Activated CD8-positive, alpha-beta memory T cell treated with anti-CD3 and anti-CD28 coated beads, Interleukin-2, amount 50 U/mL, for 1 hour (primary cell): ENCODE results near the gene HSPBAP1.
"Not testable (repeated sequence)": the region's sequence is repeated elsewhere in the genome, so short reads cannot be mapped to it uniquely, and the experiment has no call there.

Experiments
- DNase-seq: peaks from one replicate; pipeline ENCODE4 v3.0.0-alpha.2; 2020; ENCODE audit errors: extremely low read depth

The HSPBAP1 gene

DNA sequence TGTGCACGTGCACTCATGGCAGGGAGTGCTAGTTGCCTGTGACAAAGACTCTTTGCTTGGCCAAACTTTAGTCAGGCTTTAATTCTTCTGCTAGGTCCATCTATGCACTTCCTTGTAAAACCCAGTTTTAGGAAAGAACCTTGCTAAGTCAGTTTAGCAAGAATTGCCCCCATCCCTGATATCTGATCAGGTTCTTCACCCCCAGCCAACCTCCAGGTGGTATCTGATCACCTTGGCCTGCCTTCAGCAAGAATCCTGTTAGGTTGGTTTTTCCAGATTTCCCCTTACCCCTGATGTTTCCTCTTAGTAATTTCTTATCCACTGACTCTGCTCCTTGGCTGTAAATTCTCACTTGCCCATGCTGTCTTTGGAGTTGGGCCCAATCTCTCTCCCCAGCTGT, 8.4 kb downstream of the HSPBAP1 start:
- DNase-seq = no peak

DNA sequence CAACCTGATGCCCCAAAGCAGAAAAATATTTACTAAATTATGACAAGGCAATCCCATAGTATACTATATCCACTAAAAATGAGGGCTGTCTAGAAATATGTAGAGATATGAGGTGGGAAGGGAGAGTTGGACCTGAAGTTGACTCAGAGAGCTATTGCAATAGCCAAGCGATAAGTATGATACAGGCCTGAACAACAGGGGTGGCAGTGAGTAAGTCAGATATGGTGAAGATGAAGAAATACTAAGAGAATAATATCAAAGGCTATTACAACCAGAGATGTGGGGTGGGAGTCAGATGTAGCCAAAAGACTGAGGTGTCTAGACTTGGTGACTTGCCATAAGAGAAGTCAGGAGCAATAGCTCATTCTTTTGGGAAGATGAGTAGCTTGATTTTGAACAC, 9.2 kb downstream of the HSPBAP1 start:
- no peak for DNase-seq

DNA sequence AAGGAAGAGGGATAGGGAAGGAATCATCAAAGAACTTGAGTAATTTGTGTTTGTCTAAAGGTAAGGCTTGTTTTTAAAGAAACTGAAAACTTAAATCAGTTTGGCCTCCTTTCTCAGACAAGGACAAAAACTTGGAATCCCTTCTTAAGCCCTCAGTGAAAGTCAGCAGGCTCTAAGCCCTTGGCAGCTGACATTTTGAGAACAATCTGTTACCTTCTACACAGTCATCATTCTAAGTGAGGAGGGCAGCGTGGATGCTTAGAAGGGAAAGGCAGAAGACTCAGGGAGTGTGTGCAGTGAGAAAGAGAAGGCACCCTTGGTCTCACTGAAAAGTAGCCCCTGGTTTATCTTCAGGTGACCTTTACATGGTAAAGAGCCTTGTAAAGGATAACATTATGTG, 10.8 kb downstream of the HSPBAP1 start:
- no peak for DNase-seq

DNA sequence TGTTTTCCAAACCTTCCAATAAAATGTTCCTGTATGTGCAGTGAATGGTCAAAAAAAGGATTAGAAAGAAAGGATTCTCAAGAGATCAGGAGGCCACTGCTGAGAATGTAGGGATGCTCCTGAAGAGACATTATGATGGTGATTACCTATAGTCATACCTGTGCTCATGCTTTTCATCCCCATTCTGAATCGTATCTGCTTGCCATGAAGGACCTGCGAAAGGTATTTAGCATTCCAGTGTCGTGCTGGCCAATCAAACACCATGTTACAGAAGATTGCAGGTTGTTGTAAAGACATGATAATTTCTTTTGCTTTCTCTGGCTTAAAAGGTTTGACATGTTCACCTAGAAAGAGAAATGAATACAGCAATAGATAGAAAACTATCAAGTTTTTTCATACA, 16.1 kb downstream of the HSPBAP1 start:
- no peak for DNase-seq

DNA sequence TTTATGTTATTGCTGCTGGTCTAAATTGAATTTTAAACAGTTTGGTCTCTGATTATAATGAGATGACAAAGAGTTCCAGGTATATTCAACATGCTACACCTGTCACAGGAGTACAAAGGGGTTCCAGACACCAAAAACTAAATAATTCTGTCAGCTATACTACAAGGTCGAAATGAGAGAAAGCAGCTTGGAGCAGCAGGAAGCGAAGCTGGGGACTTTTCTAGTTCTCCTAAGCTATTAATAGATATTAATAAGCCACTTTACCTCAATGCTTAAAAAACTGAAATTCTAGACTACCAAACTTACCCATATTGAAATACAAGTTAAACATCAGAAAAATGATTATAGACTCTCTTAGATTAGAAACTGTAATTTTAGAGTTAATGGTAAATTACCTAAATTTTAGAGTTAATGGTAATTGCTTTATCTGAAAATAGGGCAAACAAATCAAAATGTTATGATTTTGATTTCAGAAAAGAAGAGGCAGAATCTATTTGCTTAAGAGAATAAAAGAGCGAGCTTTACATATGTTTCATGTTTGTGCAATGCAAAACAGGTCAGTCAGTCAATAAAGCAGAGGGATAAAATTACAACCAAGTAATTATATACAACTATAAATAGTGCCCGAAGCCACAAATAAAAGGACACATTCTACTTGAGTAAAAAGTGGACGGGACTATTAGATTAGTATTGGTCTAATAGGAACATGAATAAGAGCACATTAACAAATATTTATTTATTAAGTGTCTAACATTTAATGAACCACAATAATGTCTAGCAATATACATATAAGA, 16.8 kb downstream of the HSPBAP1 start:
- no peak for DNase-seq

DNA sequence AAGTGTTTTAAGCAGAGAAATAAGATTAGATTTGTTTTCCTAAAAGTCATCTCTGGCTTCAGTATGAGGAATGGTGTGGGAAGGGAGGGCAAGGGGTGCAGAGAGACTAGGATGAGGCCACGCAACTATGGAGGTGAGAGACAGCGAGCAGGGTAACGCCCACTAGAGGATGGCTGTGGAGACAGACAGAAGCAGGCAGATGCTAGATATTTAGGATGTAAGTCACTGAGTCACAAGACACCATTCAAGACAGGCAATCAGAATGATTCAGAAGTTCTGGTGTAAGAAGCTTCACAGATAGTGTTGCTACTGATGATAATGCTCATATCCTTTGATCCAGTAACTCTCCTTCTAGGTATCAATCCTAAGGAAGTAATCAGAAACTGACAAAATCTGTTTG, 19.1 kb downstream of the HSPBAP1 start:
- no peak for DNase-seq

DNA sequence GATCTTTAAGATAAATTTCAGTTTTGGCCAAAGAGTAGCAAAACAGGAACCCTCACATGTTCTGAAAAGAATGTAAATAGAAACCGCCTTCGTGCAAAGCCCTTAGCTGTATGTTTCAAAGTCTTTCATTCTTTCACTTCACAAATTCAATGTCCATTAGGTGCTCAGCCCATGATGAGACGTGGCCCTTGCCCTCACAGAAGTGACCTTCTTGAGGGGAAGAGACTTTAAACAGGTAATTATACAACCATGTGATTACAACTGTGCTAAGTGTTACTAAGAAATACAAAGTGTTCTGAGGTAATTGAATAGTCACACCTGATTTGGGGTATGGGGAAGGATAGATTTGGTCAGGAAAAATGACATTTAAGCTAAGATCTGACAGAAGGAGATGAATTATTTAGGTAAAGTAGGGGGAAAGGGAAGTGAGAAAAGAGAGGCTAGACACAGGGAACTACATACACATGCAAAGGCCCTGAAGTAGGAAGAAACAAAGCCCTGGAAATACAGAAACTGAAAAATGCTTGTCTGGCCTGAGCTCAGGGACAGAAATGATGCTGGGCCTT, 19.6 kb downstream of the HSPBAP1 start:
- no peak for DNase-seq

DNA sequence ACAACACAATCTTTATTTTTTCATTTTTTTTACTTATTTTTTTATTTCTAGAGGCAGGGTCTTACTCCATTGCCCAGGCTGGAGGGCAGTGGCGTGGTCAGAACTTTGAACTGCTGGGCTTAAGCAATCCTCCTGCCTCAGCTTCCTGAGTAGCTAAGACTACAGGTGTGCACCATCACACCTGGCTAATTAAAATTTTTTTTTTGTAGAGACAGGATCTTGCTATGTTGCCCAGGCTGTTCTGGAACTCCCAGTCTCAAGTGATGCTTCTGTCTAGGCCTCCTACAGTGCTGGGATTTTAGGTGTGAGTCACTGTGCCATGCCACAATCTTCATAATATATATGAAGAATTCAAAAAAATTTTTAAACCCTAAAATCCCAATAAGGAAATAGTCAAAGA, 20.8 kb downstream of the HSPBAP1 start:
- DNase-seq = no peak

DNA sequence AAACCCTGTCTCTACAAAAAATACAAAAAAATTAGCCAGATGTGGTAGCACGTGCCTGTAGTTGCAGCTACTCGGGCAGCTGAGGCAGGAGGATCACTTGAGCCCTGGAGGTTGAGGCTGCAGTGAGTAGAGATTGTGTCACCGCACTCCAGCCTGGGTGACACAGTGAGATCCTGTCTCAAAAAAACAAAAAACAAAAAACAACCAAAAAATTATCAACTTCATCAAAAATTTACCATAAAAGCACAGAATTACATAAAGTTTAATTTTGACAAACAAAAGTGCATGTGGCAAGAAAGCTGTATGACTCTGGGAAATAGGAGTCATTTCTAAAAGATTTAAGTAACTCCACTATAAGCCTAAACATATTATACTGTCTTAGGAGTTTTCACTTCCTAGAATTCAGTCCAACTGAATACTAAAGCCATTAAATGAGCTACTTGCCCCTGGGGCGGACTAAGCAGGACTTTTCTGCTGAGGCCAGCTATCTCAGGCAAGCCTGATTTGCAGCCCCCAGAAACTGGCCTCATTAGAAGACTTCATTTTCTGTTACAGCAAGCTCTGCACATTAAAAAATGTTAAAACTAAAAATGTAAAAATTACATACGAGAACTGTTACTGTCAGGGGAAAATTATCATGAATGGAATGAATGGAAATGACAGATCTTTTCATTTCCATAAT, 23.0 kb downstream of the HSPBAP1 start:
- no peak for DNase-seq

DNA sequence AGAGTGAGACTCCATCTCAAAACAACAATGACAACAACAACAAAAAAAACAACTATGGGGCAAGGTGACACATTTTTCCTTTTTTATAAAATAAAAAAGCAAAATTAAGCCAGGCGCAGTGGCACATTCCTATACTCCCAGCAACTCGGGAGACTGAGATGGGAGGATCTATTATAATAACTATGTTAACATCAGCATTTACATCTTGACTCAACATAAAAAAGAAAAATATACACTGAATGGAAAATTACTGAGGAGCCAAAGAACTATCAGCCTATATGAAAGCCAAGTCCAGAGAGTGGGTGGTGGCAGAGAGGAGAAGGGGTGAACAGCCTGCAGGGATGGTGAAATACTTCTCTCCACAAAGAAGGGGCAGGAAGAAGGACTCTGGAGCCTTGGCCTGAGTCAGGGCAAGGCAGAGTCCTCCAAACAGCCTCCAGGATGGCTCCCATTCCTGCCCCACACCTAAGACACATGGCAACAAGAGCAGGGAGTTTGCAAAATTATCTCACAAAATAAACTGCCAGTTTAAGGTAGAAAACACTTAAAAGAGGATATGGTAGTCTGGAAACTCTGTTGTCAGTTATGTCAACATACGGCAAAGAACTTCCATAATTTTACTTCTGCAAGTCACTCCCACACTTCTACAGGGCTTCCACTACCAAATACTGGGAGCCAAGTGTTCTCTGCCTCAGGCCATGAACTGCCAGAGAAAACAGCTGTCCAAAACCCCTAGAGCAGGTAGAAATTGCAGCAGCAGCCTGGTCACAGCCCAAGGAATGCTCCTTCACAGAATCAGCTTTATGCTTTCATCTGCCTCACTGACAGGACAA, 25.9 kb downstream of the HSPBAP1 start:
- DNase-seq = no peak

DNA sequence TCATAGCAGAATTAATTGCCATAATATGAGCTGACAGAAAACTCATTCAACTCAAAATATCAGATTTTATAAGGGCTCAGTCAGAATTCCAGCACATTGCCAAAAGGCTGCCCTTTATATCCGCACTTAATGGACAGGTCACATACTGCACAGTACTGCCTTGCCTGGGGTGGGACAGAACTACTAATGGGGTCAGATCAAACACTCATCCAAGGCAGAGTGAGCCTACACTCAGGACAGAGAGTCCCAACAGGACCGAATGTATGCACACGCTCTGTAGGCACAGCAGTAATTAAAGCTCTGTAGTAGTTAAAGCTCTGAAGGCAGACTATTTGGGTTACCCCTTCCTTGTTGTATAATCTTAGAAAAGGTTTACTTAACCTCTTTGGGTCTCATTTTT, 27.2 kb downstream of the HSPBAP1 start:
- DNase-seq = no peak

DNA sequence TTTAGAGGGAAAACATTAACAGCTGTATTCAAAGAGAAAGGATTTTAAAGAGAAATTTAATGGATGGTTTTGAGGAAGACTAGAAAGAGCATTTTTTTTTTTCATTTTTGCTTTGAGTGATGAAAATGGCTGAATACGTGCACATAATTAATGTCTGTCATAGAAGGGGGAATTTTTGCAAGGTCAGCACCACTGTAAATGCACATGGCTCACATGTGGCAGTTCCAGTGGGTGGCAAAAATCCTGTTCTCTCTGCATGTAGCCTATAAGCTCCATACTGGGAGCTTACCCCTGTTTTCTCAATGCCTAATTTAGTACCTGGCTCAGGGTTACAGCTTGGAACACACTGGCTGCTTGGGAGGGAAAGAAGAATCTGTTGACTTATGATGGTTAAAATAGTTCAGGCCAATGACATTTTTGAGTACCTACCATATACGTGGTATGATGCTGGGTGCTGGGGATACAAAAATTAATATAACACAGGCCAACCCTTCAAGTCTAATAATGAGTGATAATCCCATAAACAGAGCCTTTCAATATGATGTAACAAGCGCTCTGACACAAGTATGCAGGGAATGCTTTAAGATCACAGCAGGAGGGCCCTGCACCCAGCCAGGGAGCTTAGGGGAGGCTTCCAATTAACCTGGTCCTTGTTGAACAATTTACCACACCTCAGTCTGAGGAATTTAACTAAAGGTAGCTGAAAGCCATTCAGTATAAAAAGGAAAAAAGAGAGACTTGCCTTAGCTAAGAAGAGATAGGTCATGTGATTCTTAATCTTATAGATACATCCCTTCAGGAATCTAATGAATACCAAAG, 33.0 kb downstream of the HSPBAP1 start:
- DNase-seq = no peak

DNA sequence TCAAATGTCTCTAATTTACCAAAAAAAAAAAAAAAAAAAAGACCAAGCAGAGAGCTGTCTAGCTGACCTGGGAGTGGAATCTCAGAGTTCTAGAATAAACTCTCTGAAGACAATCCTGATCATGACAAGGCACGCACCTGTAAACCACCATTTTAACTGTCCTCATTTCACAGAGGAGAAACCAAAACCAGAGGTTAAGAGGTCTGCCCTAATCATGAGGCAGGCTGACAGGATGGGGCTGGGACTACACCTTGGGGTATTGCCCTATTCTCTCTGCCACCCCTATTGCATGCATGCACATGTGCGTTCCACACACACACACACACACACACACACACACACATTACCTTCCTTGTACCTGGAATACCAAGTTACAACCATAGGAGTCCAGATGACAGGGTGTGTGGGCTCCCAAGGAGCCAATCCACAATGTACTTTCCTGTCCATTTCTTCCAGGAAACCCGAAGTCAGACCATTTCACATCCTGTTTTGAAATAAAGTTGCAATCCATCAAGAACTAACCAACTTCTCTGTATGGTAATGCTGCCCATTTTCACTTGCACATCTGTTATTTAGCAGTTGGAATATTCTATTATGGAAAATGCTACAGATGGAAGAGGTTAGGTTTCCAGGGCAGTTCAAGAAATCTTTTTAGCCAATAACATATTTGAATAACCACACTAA, 34.6 kb downstream of the HSPBAP1 start:
- no peak for DNase-seq

DNA sequence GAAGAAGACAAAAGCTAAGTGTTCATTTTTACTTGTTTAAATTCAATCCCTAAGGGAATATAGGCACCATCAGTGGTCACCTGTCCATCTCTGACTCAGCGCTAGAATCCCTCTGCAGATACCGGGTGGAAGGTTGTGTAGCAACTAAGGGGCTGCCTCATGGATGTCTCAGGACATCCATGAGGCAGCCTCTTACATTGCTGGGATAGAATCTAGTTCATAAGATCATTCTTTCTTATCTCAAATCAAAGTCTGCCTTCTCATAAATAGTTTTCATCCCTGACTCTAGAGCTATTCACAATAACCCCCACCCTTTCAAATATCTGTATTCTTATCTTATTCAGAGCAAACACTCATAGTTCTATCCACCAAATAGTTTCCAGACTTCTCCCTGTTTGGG, 38.1 kb downstream of the HSPBAP1 start:
- no peak for DNase-seq

DNA sequence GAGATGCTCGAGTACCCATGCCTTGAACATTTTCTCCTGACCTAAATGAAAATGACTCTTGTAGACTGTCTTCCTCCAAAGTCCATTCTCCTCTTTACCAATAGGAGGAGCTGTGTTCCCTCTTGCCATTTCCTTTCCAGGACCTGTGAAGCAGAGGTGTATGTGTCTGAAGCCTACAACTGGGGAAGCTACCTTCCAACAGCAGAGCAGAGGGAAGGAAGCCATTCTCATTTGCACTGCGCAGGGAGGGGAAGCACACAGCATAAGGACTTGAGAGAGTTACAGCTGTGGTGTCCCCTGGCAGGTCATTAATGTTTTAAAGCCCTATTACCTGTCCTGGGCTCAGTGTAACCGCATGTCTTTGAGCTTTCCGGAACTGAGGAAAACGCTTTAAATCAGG, 38.7 kb downstream of the HSPBAP1 start:
- DNase-seq = no peak

DNA sequence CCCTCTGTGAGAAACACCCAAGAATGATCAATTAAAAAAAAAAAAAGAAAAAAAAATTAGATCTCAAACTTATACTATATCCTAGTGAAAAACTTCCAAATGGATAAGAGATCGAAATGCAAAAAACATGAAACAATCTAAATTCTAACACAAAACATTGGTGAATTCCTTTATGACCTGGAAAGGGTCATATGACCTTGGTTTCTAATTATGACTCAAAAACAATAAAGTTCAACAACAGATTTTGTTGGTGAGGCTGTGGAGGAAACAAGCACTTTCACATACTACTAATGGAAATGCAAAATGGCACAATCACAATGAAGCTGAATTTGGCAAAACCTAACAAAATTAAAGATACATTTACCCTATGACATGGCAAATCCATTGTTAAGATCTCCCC, 45.3 kb downstream of the HSPBAP1 start:
- no peak for DNase-seq

DNA sequence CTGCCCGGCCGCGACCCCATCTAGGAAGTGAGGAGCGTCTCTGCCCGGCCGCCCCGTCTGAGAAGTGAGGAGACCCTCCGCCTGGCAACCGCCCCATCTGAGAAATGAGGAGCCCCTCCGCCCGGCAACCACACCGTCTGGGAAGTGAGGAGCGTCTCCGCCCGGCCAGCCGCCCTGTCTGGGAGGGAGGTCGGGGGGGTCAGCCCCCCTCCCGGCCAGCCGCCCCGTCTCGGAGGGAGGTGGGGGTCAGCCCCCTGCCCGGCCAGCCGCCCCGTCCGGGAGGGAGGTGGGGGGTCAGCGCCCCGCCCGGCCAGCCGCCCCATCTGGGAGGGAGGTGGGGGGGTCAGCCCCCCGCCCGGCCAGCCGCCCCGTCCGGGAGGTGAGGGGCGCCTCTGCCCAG, 46.3 kb downstream of the HSPBAP1 start:
- not testable (repeated sequence) for DNase-seq

DNA sequence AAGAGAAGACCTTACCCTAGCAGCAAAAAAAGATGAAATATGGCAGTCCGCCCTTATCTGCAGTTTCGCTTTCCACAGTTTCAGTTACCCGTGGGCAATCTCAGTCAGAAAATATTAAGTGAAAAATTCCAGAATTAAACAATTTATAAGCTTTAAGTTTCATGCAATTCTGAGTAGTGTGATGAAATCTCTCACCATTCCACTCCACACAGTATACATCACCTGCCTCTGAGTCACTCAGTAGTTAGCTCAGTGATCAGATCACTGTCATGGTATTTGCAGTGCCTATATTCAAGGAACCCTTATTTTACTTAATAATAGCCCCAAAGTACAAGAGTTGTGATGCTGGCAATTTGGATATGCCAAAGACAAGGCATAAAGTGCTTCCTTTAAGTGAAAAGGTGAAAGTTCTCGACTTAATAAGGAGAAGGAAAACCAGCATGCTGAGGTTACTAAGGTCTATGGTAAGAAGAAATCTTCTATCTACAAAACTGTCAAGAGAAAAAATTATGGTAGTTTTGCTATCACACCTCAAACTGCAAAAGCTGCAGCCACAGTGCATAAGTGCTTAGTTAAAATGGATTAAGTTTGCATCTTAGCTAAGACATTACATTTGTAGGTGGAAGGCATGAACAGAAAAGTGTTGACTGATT, 48.1 kb downstream of the HSPBAP1 start:
- no peak for DNase-seq

DNA sequence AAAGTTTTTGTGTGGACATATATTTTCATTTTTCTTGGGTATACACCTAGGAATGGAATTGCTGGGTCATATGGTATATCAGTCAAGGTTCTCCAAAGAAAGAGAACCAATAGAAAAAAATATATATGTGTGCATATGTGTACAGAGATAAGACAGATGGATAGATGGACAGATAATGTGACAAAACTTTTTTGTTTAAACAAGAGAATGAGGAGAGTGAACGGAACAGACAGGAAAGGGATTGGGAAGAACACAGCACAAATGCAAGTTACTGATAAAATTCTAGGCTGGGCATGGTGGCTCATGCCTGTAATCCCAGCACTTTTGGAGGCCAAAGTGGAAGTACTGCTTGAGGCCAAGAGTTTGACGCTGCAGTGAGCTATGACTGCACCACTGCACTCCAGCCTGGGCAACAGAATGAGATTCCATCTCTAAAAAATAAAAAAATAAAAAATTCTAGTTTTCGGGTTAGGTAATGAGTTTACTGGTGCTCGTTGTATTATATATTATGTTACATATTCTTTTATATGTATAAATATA, 50.0 kb downstream of the HSPBAP1 start:
- DNase-seq = no peak

DNA sequence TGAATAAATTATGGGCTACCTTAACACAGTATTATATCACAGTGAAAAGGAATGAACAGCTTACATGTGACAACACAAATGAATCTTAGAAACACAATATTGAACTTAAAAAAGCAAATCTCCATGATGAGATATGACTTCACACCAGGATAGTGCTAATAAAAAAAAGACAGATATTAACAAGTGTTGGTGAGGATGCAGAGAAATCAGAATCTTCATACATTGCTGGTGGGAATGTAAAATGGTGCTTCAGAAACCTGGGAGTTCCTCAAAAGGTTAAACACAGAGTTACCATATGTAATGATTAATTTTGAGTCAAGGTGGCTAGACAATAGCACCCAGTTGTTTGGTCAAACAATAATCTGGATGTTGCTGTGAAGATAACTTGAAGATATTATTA, 51.4 kb downstream of the HSPBAP1 start:
- no peak for DNase-seq
